Dedifferentiated amniotic fluid mesenchymal stem cell (primary cell): ENCODE results near the gene CACNA1I.

Experiments used
- DNase-seq: peaks from one replicate; pipeline ENCODE4 v3.0.0-alpha.2; 2016; ENCODE audit errors: extremely low spot score

The CACNA1I gene

GRCh38 chr22:39597236-39597869 is 26.8 kb downstream of the CACNA1I start:
- DNase-seq, result no peak

DNA sequence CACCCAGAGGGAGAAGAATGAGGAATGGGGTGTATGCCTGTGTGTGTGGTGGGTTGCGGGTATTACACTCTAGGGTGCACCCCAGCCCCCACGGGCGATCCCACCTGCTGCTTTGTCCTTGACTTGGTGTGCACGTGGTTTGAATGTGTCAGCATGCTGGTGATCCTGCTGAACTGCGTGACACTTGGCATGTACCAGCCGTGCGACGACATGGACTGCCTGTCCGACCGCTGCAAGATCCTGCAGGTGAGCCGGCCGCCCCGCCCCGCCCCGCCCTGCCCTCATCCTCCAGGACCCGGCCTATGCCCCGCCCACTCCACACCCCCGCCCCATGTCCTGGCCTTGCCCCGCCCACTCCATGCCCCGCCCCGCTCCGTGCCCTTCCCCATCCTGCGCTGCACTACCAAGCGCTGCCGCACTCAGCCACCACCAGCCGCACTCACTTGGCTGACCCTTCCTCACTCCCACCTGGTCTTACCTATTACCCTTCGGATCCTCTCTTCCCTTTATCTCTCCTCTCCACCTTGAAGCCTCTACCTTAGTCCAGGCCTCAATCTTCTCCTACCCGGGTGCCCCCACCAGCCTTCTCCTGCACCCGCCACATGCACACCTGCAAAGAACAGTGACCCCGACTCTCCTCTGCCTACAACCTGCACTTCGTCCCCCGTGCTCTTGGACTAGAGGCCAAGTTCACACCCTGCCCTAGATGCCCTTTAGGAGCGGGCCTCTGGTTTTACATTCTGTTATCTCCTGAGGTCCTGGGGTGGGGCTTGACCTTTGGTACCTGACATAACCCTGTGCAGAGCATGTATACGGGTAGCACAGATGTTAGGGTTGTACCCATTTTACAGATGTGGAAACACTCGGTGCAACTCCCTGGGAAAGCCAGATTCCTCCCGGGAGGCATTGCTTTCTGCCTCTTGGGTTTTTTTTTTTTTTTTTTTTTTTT is 27.7 kb downstream of the CACNA1I start:
- DNase-seq, result no peak

GRCh38 chr22:39600491-39601179 is 30.1 kb downstream of the CACNA1I start:
- no peak for DNase-seq

DNA sequence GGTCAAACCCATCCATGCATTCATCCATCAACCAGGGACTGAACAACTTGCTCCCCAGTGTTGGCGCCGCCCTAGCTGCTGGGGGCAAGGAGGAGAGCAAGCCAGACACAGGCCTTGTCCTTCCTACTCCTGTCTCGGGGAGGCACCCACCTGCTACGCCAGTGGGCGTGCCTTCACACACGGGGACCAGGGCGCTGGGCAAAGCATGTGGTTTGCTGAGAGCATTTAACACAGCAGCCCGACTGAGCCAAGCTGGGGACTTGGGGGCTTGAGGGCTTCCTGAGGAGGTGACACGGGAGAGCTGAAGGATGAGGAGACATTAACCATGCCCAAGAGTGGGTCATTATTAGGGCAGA is 30.6 kb downstream of the CACNA1I start:
- DNase-seq, result no peak

- DNase-seq, result no peak
Observed at GRCh38 chr22:39603345-39603744, 32.8 kb downstream of the CACNA1I start.

DNA sequence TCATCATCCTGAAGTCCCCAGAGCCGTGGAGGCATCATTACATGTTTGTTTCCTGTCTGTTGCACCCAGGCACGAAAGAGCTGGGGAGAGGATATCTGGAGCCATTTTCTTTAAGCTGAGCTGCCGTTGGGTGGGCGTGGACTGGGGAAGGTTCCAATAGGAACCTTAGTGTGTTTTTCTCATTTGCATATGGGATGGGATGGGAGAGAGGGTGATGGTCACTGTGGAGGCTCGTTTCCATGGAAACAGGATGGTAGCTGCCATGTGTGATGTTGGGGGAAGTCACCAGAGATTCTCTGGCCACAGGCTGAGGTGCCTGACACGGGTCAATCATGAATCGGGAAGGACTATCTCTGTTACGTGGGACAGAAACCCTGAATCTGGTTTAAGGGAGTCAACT is 39.7 kb downstream of the CACNA1I start:
- no peak for DNase-seq

- no peak for DNase-seq
Observed at GRCh38 chr22:39610766-39611165, 40.2 kb downstream of the CACNA1I start.

- DNase-seq, result no peak
Observed at GRCh38 chr22:39611360-39611759, 40.8 kb downstream of the CACNA1I start.

GRCh38 chr22:39612811-39613548 is 42.4 kb downstream of the CACNA1I start:
- DNase-seq, result no peak

- DNase-seq, result no peak
Observed at GRCh38 chr22:39613549-39613921, 43.0 kb downstream of the CACNA1I start.

DNA sequence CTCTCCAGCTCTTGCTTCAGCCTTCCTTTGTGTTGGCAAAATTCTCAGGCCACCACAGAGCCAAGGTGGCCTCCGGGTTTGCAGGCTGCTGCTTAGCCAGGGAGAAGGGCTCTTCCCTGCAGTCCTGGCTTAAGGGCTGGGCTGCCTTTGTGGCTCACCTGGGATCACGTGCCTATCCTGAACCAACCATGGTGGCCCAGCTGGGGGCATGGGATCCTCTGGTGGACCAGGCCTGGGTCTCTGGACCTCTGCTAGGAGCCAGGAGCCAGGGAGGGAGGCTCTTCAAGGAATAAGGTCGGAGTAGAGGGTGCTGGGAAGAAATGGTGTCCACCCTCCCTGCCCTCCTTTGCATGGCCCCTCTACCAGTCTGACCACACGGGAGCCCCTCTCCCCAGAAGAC is 43.9 kb downstream of the CACNA1I start:
- DNase-seq, result no peak

DNA sequence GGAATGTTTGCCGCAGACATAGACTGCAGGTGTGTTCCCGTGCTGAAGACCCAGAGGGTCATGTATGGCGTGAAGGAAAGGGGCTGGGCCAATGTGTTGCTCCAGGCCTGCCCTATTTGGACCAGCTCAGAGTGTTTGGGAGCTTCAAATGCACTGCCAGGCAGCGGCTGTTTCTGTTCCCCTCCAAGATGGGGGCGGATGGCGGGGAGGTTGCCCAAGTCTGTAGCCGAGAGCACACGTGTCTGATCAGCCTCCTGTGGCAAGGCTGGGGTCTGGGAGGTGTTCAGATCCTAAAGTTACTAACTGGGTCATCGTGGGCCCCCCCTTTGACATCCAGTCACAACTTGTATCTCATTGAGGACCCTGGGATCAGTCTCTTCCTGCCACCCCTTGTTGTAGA is 45.5 kb downstream of the CACNA1I start:
- no peak for DNase-seq

DNA sequence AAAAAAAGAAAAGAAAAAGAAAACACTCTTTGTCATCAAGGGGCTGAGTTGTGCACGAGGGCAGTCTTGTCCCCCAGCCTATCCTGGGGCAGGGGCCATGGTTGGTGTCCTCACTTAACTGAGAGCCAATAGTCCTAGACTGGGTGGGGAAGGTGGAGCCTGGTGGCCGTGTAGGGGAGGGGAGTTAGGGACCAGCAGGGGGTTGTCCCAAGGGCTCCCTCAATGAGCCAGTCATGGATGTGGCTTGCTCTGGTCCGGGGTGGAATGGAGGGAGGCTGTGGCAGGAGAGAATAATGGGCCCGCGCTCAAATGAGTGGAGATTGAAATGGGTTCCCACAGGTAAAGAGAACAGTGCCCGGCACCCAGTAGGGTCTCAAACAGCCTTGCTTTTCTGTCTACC is 46.2 kb downstream of the CACNA1I start:
- DNase-seq, result no peak

DNA sequence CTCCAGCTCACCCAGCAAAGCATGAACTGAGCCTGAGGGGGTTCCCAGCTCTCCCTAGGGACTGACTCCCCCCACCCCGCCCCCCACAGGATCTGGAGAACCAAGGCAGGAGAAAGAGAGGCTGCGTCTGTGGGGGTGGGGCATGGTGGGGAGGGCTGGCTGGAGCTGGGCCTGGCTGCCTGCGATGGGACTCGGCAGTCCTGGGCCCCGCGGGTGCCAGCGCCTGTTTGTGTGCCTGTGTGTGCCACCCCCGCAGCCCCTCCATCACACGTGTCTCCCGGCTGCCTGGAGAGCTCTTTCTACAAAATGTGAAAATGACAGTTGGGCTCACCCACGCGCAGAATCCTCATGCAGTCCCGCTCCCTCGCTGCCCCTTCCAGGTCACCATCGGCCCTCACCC is 46.8 kb downstream of the CACNA1I start:
- no peak for DNase-seq

GRCh38 chr22:39617970-39618757 is 47.6 kb downstream of the CACNA1I start:
- DNase-seq, result no peak

- no peak for DNase-seq
Observed at GRCh38 chr22:39618996-39619530, 48.5 kb downstream of the CACNA1I start.

DNA sequence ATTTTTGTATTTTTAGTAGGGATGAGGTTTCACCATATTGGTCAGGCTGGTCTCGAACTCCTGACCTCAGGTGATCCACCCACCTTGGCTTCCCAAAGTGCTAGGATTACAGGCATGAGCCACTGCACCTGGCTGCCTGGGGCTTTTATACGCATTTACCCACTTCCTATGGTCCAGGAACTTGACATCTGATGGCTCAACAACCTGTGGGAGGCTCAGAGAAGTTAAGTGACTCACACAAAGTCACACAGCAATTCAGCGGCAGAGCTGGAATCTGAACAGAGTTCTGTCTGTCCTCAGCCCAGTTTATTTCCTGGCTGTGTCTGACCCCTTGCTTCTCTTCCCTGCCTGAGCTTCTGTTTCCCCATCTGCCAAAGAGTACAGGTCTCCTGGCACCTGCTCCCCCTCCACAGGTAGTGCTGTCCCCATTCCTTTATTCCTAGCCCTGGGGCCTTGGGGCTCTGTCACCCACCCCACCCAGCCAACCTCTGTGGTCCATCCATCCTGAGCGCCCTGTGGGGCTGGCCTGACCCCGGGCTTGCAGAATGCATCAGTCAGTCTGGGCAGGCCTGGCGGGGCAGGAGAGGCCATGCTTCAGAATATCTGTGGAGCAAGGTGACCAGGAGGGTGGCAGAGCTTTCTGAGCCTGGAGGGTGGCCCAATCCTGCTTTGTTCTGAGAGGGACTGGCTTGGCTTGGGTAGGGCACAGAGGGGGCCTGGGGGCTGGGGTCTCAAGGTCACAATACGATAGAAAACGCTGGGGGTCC is 50.6 kb downstream of the CACNA1I start:
- DNase-seq, result no peak

GRCh38 chr22:39621826-39622225 is 51.3 kb downstream of the CACNA1I start:
- no peak for DNase-seq

GRCh38 chr22:39622881-39623367 is 52.4 kb downstream of the CACNA1I start:
- DNase-seq, result no peak
